AG04450 (cell line): Measurements from ENCODE around the gene BMP2. TPM values are rescaled to one million over a fixed set of nuclear protein-coding genes. Genes with fewer than 3 reads are reported as not detected.

Experiments used
- CTCF ChIA-PET: fragments of 300-600, 350-600 bp; formaldehyde crosslinking; extraction: SDS; loops from one replicate; lab custom pipeline; 2022; ENCODE audit warnings: antibody characterized with exemption, inconsistent platforms; lab: Charles Lee
- POLR2A ChIA-PET: fragments of 350-600 bp; formaldehyde crosslinking; extraction: SDS; loops from one replicate; lab custom pipeline; 2021; ENCODE audit warnings: antibody characterized with exemption, inconsistent platforms; lab: Yijun Ruan, JAX
- DNase-seq: peaks from one replicate; pipeline ENCODE4 v3.0.0-alpha.2; 2011; ENCODE audit warnings: low read depth, low spot score
- H3K27ac ChIP-seq: one replicate; pipeline ENCODE4 v1.5.1; 2012; ENCODE audit warnings: low read depth, low read length, control low read depth
- H3K27me3 ChIP-seq: one replicate; pipeline ENCODE4 v1.6.0; 2012; ENCODE audit warnings: low read length; ENCODE audit not compliant: control insufficient read depth, insufficient read depth
- H3K4me3 ChIP-seq: 2 replicates; pipeline ENCODE4 v1.5.1; 2011; ENCODE audit warnings: mild to moderate bottlenecking, low read depth, low read length, control low read depth
- H3K9me3 ChIP-seq: 2 replicates; pipeline ENCODE4 v1.5.1; 2012; ENCODE audit warnings: low read length; ENCODE audit not compliant: control insufficient read depth, insufficient read depth
- polyA plus RNA-seq: library from polyadenylated mRNA; depleted of rRNA; stranded (reverse); fragments of >200 nt; gene quantifications from 2 replicates; pipeline ENCODE4 v1.2.3, GENCODE V29; 2011
- TF ChIP-seq, protein P1 (sequence below): IDR thresholded peaks from 2 replicates; pipeline ENCODE4 v1.5.1; 2011; ENCODE audit warnings: low read depth, low read length, control low read depth, inconsistent platforms

Gene BMP2
- polyA plus RNA-seq, 1 experiment = 1.6 TPM

DNA sequence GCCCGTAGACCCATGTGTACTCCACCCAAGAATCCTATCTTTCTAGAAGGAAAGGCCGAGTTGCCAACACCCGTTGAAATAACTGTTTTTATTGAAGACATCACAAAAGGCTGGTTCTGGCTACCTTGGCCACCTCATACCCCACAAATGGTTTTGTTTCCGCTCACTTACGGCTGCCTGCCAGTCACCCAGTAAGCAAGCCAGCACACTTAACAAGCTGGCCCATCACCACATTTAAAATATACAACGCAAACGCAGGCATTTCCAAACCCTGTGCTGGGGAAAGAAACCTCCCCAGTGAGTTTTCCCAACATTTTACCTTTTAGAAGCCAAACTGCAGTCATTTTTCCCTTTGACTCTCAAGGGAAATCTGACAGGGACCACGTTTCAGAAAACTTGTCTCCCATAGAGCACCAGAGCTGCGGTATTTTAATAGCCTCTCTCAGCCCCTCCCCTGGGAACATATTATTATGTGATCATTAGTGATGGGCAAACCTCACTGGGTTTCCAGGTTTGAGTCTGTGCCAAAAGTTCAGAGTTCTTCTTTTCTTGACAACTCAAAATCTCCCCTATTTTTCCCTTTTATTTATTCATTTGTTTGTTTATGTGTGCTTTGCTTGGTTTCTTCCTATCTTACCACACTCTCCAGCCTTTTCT, 36.7 kb upstream of the BMP2 start:
- Histone ChIP-seq H3K27me3 (peaks cover 7% of the 10 kb centered on the region), H3K27ac (no peak overlapping the region), H3K4me3 (no peak overlapping the region), H3K9me3 (no peaks in the 10 kb centered on the region)
- TF ChIP-seq, protein P1, sequence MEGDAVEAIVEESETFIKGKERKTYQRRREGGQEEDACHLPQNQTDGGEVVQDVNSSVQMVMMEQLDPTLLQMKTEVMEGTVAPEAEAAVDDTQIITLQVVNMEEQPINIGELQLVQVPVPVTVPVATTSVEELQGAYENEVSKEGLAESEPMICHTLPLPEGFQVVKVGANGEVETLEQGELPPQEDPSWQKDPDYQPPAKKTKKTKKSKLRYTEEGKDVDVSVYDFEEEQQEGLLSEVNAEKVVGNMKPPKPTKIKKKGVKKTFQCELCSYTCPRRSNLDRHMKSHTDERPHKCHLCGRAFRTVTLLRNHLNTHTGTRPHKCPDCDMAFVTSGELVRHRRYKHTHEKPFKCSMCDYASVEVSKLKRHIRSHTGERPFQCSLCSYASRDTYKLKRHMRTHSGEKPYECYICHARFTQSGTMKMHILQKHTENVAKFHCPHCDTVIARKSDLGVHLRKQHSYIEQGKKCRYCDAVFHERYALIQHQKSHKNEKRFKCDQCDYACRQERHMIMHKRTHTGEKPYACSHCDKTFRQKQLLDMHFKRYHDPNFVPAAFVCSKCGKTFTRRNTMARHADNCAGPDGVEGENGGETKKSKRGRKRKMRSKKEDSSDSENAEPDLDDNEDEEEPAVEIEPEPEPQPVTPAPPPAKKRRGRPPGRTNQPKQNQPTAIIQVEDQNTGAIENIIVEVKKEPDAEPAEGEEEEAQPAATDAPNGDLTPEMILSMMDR = no peak
- POLR2A ChIA-PET = no interaction called here
- CTCF ChIA-PET = no interaction called here
- no peak for DNase-seq

DNA sequence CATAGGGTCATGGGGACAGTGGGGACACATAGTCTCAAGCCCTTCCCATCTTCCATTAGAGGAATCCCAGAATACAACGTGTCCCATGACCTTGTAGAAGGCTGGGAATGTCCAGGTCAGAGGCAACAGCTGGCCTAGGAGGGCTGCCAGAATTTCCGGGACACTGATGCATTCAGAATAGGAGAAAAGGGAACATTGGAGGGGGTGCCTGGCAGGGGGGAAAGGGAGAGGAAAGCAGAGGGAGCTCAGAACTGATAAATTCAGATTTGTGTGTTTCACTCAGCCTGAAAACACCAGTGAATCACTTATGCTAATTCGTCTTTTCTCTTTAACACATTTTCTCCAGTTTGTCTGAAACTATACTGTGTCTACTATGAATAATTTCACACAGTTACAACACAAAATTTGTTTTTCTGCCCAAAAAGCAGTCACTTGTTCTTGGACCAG, 35.5 kb upstream of the BMP2 start:
- Histone ChIP-seq H3K27me3 (peaks cover 7% of the 10 kb centered on the region), H3K4me3 (no peak overlapping the region), H3K9me3 (no peaks in the 10 kb centered on the region), H3K27ac (no peak overlapping the region)
- TF ChIP-seq, protein P1 = no peak
- POLR2A ChIA-PET = no interaction called here
- CTCF ChIA-PET = interaction anchor here (0.6 kb wide), 1 partner anchor 35 kb away, joined by 5 read pairs; the partner anchor contains the start of gene BMP2
- no peak for DNase-seq

DNA sequence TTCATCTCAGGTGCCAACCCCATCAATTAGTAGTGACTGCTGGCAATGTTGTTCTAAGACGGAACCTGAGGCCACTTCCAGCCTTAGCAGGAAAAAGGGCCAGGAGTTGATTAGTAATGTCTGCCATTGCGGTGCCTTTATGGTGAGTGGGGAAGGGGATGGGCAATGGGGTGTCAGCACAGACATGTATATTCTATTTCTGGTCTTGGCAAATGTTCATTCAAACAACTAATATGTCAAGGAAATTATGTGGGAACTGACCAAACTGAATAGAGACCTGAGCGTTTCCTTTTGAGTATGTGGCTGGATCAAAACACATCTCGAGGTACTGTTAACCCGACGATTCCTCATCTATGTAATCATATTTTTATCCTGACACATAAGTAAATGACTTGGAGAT, 34.6 kb upstream of the BMP2 start:
- POLR2A ChIA-PET = no interaction called here
- TF ChIP-seq, protein P1 = no peak
- Histone ChIP-seq H3K27ac (no peak overlapping the region), H3K27me3 (peaks cover 5% of the 10 kb centered on the region), H3K9me3 (no peaks in the 10 kb centered on the region), H3K4me3 (no peak overlapping the region)
- CTCF ChIA-PET = no interaction called here
- DNase-seq = no peak

DNA sequence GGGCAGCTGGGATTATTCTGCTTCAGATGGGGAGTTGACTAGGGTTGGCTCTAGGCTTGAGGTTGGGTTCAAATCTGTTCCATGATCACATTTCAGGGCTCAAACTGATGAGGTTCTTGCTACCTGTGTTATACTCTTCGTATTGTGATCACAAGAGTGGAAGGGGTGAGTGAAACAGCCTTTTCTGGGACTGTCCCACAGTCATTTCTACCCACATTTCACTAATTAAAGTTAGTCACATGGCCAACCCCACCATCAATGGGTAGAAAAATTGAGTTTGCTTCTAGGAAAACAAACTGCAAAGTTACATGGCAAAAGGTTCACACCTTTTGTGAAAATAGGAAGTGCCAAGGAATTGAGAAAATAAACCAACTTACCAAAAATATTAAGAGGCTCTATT, 33.5 kb upstream of the BMP2 start:
- H3K27me3 ChIP-seq = peaks cover 5% of the 10 kb centered on the region
- TF ChIP-seq, protein P1 = no peak
- H3K9me3 ChIP-seq = no peaks in the 10 kb centered on the region
- POLR2A ChIA-PET = no interaction called here
- CTCF ChIA-PET = no interaction called here
- no peak overlapping the region for H3K27ac ChIP-seq
- DNase-seq = no peak
- H3K4me3 ChIP-seq = no peak overlapping the region

DNA sequence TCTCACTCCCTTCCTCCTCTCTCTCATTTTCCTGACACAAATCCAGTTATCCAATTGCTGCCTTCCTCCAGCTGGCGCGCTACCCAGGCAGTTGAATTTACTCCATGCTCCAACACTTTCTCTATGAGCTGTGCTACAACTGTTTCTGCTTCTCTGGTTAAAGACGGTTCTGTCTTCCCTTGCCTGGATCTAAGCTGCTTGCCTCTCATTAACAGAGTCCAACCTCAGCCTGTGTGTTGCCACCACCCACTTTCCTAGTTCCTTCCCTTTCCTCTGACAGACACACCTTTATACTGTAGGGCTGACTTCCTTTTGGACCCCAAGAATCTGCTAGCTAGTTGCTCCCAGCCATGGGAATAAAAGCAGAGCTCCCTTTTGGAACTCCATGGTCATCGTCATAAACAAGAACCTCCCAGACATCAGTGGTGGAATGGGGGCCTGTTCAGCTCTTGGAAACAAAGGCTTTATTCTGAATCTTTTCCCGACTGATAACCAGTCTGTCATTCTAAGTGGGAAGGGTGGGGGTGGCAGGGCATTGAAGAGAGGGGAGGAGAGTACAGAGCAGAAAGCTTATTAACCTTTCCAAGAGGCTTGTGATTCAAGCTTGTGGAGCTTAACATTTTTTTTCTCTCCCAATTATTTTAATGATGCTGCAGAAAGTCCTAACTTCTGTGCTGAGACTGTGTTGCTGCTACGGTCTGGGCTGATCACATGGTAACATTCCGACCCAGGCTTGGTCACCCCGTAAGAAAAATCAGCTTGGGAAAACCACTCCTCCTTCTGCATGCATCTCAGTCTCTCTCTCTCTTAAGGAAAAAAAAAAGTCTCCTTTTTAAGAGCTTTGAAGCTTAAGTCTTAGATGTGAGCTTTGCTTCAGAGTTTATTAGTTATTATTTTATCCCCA, 31.3 kb upstream of the BMP2 start:
- ChIA-PET POLR2A (no interaction called here), CTCF (interaction anchor here (0.7 kb wide), 1 partner anchor 229 kb away, joined by 5 read pairs; no protein-coding TSS in a partner anchor)
- Histone ChIP-seq H3K9me3 (no peaks in the 10 kb centered on the region), H3K4me3 (no peak overlapping the region), H3K27ac (no peak overlapping the region), H3K27me3 (peaks cover 5% of the 10 kb centered on the region)
- TF ChIP-seq, protein P1 = no peak
- no peak for DNase-seq
